Measurements from ENCODE around the gene KCTD3. TPM values are rescaled to one million over a fixed set of nuclear protein-coding genes. Genes with fewer than 3 reads are reported as not detected.

KCTD3 gene
- total RNA-seq, 1 experiment from 2014 or later = 39.3 TPM

DNA sequence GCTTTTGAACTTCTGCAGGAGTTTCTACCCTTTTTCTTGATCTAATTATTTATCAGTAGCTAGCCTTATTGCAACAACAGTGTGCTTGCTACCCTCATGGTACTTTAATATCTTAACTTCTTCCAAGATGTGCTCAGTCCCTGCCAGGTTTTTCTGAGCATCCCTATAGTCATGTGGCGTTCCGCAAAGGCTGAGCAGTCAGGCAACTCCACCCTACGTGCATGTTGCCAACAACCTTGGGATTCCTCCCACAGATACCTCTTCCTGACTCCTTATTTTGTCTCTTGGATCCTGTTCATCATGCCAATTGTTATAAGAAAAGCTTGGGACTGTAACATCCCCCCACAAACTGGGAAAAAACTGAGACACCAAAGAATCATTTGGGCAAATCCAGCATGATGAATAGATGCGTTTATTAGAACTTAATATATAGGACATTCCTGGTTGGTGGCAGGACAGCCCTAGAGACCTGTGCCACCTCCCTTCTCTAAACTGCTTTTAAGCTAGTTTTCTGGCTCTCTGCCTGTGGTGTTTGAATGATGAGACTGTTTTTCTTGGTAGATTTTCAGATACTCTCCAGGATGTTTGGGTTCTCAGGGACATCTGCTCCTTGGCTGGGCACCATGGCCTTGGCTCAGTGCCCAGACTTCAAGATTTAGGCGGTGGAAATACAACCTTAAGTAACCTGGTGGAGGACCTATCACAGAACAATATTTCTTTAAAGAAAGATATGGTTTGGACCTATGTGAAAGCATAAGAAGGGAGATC lies 27.1 kb upstream of the KCTD3 start:
- no peaks in the 10 kb centered on the region for H3K27me3 ChIP-seq (ENCODE audit: insufficient read depth, low read length)

More for the DNA sequence above, 27.1 kb upstream of the KCTD3 start:
- Mint-ChIP-seq H3K4me1 (no peaks in the 10 kb centered on the region), H3K27me3 (ENCODE audit: low read depth) (no peaks in the 10 kb centered on the region), H3K9me3 (peaks cover 3 to 11% of the 10 kb centered on the region in 2 experiments; a peak in 4 of 5 replicates), H3K27ac (no peak overlapping the region), H3K4me3 (no peak overlapping the region), H3K36me3 (ENCODE audit: insufficient read depth in 1 of 3, low read depth in 3 of 3) (peaks cover 0 to 6% (median 0%) of the 10 kb centered on the region in 3 experiments; a peak in 1 of 7 replicates)
- Histone ChIP-seq H3K79me1 (ENCODE audit: insufficient read depth, low read depth, low read length, poor library complexity, severe bottlenecking) (no peaks in the 10 kb centered on the region), H4K8ac (replicated peaks; ENCODE audit: insufficient read length, low read depth, low read length) (no peak overlapping the region), H3K56ac (ENCODE audit: insufficient read length, low read depth, low read length) (no peak overlapping the region), H3K23me2 (ENCODE audit: insufficient read length, low read depth, low read length, poor library complexity, severe bottlenecking) (no peaks in the 10 kb centered on the region), H2BK20ac (ENCODE audit: low read depth, low read length, poor library complexity, severe bottlenecking) (no peak overlapping the region), H3K79me2 (ENCODE audit: insufficient read depth, low read length) (no peaks in the 10 kb centered on the region), H3K9me3 (ENCODE audit: control insufficient read depth, low read depth, low read length) (peaks cover 5% of the 10 kb centered on the region), H3K23ac (ENCODE audit: insufficient read length, low read depth, low read length) (no peak overlapping the region), H2AFZ (ENCODE audit: low read length) (no peak overlapping the region), H2BK12ac (ENCODE audit: insufficient read length, low read depth, low read length) (no peak overlapping the region), H2BK15ac (ENCODE audit: low read depth, low read length) (no peak overlapping the region), H2BK120ac (ENCODE audit: low read depth, low read length, poor library complexity, severe bottlenecking) (no peak overlapping the region), H3K9ac (ENCODE audit: extremely low read depth, insufficient read length, low read length) (no peak overlapping the region), H3K4me1 (ENCODE audit: insufficient read depth, low read length) (no peaks in the 10 kb centered on the region), H4K91ac (ENCODE audit: insufficient read length, low read depth, low read length) (no peak overlapping the region), H3K4ac (ENCODE audit: low read depth, low read length) (no peak overlapping the region), H3K18ac (ENCODE audit: insufficient read length, low read depth, low read length) (no peak overlapping the region), H4K20me1 (ENCODE audit: control insufficient read depth, insufficient read depth, insufficient read length) (no peaks in the 10 kb centered on the region), H4K5ac (ENCODE audit: insufficient read length, low read depth, low read length) (no peak overlapping the region), H3K14ac (ENCODE audit: insufficient read depth, low read length) (no peak overlapping the region), H2AK5ac (ENCODE audit: insufficient read length, low read length) (no peak overlapping the region), H3K4me2 (ENCODE audit: insufficient read depth, insufficient read length, low read length) (no peak overlapping the region), H3K27ac (ENCODE audit: insufficient read length, low read depth, low read length) (no peak overlapping the region), H3T11ph (ENCODE audit: low read length) (no peak overlapping the region), H2BK5ac (ENCODE audit: insufficient read length, low read length) (no peak overlapping the region)
- no peak for TF ChIP-seq CTCF (conservative IDR thresholded peaks at IDR 0.05)
- no CpG with 5 or more reads among the region's 5 CpGs for WGBS (ENCODE audit: extremely low coverage, insufficient read length, low lambda C conversion rate)
- no peak for DNase-seq

All from H9 (cell line).